Measurements from ENCODE around the gene TPSAB1. TPM values are rescaled to one million over a fixed set of nuclear protein-coding genes. Genes with fewer than 3 reads are reported as not detected.

TPSAB1 gene
- total RNA-seq, 1 donor from 2014 or later = 103 TPM

DNA sequence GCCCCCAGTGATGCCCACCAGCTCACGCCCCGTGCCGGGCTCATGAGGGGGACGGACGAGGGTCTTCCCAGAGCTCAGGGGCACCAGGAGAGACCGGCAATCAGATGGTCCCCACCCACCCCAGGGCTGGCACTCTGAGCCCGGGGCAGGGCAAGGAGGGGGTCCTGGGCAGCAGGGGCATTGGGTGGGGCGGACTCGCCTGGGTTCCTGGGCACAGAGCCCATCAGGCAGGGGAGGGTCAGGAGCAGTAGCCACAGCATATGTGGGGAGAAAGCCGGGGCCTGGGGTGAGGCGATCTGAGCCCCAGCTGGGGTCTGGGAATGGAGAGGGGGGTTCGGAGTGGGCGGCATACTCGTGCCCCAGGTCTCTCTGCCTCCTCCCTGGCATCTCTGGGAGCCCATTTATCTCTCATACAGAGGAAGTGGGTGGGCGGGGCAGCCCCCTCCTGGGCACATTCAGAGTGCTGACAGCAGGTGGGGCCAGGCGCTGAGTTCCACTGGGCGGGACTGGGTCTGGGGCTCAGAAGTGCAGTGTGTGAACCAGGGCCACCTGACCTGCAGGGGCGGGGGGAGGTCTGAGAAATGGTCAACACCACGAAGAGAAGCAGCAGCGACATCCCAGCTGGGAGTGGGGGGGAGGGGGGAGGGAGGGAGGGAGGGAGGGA, 48.4 kb downstream of the TPSAB1 start:
- H3K36me3 ChIP-seq = no peaks in the 10 kb centered on the region
- intact Hi-C loops (cut with DNase I) = no loop called here
- TF ChIP-seq, protein P1, sequence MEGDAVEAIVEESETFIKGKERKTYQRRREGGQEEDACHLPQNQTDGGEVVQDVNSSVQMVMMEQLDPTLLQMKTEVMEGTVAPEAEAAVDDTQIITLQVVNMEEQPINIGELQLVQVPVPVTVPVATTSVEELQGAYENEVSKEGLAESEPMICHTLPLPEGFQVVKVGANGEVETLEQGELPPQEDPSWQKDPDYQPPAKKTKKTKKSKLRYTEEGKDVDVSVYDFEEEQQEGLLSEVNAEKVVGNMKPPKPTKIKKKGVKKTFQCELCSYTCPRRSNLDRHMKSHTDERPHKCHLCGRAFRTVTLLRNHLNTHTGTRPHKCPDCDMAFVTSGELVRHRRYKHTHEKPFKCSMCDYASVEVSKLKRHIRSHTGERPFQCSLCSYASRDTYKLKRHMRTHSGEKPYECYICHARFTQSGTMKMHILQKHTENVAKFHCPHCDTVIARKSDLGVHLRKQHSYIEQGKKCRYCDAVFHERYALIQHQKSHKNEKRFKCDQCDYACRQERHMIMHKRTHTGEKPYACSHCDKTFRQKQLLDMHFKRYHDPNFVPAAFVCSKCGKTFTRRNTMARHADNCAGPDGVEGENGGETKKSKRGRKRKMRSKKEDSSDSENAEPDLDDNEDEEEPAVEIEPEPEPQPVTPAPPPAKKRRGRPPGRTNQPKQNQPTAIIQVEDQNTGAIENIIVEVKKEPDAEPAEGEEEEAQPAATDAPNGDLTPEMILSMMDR (IDR thresholded peaks at IDR 0.05) = no peak
- H3K4me1 ChIP-seq = no peaks in the 10 kb centered on the region
- peaks cover 68% of the 10 kb centered on the region for H3K27me3 ChIP-seq (ENCODE audit: low read depth)
- no peaks in the 10 kb centered on the region for H3K9me3 ChIP-seq
- DNase-seq = no peak
- peak; percentile 11 for ATAC-seq
- H3K4me3 ChIP-seq = no peak overlapping the region
- H3K27ac ChIP-seq = no peak overlapping the region

GRCh38 chr16:1289477-1289866, 49.0 kb downstream of the TPSAB1 start:
- no peak overlapping the region for H3K4me3 ChIP-seq
- no peak overlapping the region for H3K27ac ChIP-seq
- ATAC-seq (no peak), DNase-seq (no peak)
- H3K9me3 ChIP-seq = no peaks in the 10 kb centered on the region
- intact Hi-C loops (cut with DNase I) = no loop called here
- no peaks in the 10 kb centered on the region for H3K36me3 ChIP-seq
- TF ChIP-seq, protein P1 (IDR thresholded peaks at IDR 0.05) = no peak
- peaks cover 73% of the 10 kb centered on the region for H3K27me3 ChIP-seq (ENCODE audit: low read depth)
- H3K4me1 ChIP-seq = no peaks in the 10 kb centered on the region

- Histone ChIP-seq H3K27ac (no peak overlapping the region), H3K36me3 (no peaks in the 10 kb centered on the region), H3K4me3 (no peak overlapping the region), H3K9me3 (no peaks in the 10 kb centered on the region), H3K4me1 (no peaks in the 10 kb centered on the region), H3K27me3 (ENCODE audit: low read depth) (peaks cover 75% of the 10 kb centered on the region)
- no peak for DNase-seq
- ATAC-seq = no peak
- intact Hi-C loops (cut with DNase I) = no loop called here
- TF ChIP-seq, protein P1 (IDR thresholded peaks at IDR 0.05) = no peak
Measured at GRCh38 chr16:1290063-1290501, 49.6 kb downstream of the TPSAB1 start.

DNA sequence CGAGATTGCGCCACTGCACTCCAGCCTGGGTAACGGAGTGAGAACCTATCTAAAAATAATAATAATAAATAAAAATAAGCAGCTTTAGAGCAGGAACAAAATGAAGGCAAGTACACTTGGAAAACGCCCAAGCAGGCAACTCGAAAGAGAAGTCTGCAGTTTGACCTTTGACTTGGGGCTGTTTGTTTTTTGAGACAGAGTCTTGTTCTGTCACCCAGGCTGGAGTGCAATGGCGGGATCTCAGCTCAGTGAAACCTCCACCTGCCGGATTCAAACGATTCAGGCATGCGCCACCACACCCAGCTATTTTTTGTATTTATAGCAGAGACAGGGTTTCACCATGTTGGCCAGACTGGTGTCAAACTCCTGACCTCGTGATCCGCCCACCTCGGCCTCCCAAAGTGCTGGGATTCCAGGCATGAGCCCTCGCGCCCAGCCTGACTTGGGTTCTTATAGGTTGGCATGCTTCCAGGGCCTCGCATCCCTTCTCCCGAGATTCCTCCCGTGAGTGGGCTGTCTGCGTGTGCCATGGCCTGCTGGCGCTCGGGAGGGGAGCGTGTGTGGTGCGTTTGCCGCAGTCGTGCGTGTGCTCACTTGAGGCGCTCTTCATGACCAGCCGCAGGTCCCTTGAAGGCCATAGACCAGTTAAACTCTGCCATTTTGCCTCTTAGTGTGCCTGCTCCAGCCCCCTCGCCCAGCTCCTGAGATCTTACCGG, 50.5 kb downstream of the TPSAB1 start:
- no peaks in the 10 kb centered on the region for H3K9me3 ChIP-seq
- no peak overlapping the region for H3K27ac ChIP-seq
- TF ChIP-seq, protein P1 (IDR thresholded peaks at IDR 0.05) = no peak
- ATAC-seq (no peak), DNase-seq (no peak)
- no peak overlapping the region for H3K4me3 ChIP-seq
- H3K4me1 ChIP-seq = no peaks in the 10 kb centered on the region
- H3K36me3 ChIP-seq = no peaks in the 10 kb centered on the region
- peaks cover 71% of the 10 kb centered on the region for H3K27me3 ChIP-seq (ENCODE audit: low read depth)
- intact Hi-C loops (cut with DNase I) = no loop called here

DNA sequence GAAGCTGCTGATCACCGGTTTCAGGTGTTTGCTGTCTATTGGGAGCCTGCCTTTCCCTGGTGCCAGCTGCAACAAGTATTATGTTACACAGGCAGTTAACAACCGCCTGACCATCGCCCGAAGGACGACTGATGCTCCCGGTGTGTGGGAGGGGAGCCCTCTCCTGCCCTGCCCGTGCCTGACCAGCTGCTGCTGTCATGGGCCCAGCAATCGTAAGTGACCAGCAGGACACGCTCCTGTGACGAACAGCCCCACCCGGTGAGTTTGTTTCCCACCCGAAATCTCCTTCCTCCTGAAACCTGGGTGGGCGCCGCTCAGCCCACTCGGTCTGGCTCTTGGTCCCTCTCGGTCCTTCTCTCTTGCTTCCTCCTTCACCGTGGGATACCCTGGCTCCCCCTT, 51.1 kb downstream of the TPSAB1 start:
- Histone ChIP-seq H3K27me3 (ENCODE audit: low read depth) (peaks cover 71% of the 10 kb centered on the region), H3K36me3 (no peaks in the 10 kb centered on the region), H3K27ac (no peak overlapping the region), H3K4me3 (no peak overlapping the region), H3K4me1 (no peaks in the 10 kb centered on the region), H3K9me3 (no peaks in the 10 kb centered on the region)
- TF ChIP-seq, protein P1 (IDR thresholded peaks at IDR 0.05) = no peak
- DNase-seq = no peak
- intact Hi-C loops (cut with DNase I) = no loop called here
- ATAC-seq = no peak

Other genes starting within 250 kb of the TPSAB1 start
- gene SSTR5, start 168.0 kb upstream of the TPSAB1 start, total RNA-seq = not detected
- gene C1QTNF8, start 144.5 kb upstream of the TPSAB1 start, total RNA-seq = not detected
- gene CACNA1H, start 87.6 kb upstream of the TPSAB1 start, total RNA-seq = 8.4 TPM
- 2.9 TPM for gene TPSG1, start 15.4 kb upstream of the TPSAB1 start, total RNA-seq
- 168 TPM for gene TPSB2, start 10.5 kb upstream of the TPSAB1 start, total RNA-seq
- gene TPSD1, start 15.4 kb downstream of the TPSAB1 start, total RNA-seq = 9.6 TPM
- 93.4 TPM for gene UBE2I, start 68.9 kb downstream of the TPSAB1 start, total RNA-seq
- 8.4 TPM for gene BAIAP3, start 92.9 kb downstream of the TPSAB1 start, total RNA-seq
- 39.5 TPM for gene TSR3, start 111.2 kb downstream of the TPSAB1 start, total RNA-seq
- gene GNPTG, start 111.2 kb downstream of the TPSAB1 start, total RNA-seq = 89.5 TPM
- gene UNKL, start 174.0 kb downstream of the TPSAB1 start, total RNA-seq = 23.1 TPM
- 9.7 TPM for gene UQCC4, start 180.0 kb downstream of the TPSAB1 start, total RNA-seq
- not detected for gene PERCC1, start 190.4 kb downstream of the TPSAB1 start, total RNA-seq
- 3.1 TPM for gene CCDC154, start 203.9 kb downstream of the TPSAB1 start, total RNA-seq
- 146 TPM for gene CLCN7, start 234.3 kb downstream of the TPSAB1 start, total RNA-seq
- gene PTX4, start 248.2 kb downstream of the TPSAB1 start, total RNA-seq = not detected